ENCODE data around the gene CHST11. TPM values are rescaled to one million over a fixed set of nuclear protein-coding genes. Genes with fewer than 3 reads are reported as not detected.

The CHST11 gene
- total RNA-seq, 2 experiments from 2014 or later = 53.4 to 53.6 TPM

- Histone ChIP-seq H3K9me3 (ENCODE audit: control insufficient read depth in 1 of 2, insufficient read depth in 1 of 2, low read length in 2 of 2) (no peaks in the 10 kb centered on the region), H3K4me1 (ENCODE audit: insufficient read depth, low read length) (peaks cover 29% of the 10 kb centered on the region), H3K36me3 (ENCODE audit: insufficient read depth, low read length) (no peaks in the 10 kb centered on the region), H3K4me3 (ENCODE audit: low read length) (no peak overlapping the region), H3K27me3 (ENCODE audit: control insufficient read depth in 1 of 2, insufficient read depth in 2 of 2, low read length in 2 of 2) (no peaks in the 10 kb centered on the region), H3K27ac (ENCODE audit: low read depth in 1 of 2, low read length in 2 of 2) (no peak overlapping the region)
- intact Hi-C loops (cut with DNase I, micrococcal nuclease) = no loop called here
- POLR2A ChIA-PET = no interaction called here
- ATAC-seq (ENCODE audit: poor library complexity) (no peak), DNase-seq (peak in 2 of 14 experiments; percentile 50 to 60)
- Mint-ChIP-seq H3K27ac (peak overlapping the region; percentile 19), H3K4me3 (peak overlapping the region; percentile 13), H3K4me1 (ENCODE audit: low read depth) (peaks cover 57% of the 10 kb centered on the region), H3K27me3 (no peaks in the 10 kb centered on the region), H3K36me3 (ENCODE audit: low read depth) (peaks cover under 1% of the 10 kb centered on the region), H3K9me3 (no peaks in the 10 kb centered on the region)
- TF ChIP-seq, protein P1, sequence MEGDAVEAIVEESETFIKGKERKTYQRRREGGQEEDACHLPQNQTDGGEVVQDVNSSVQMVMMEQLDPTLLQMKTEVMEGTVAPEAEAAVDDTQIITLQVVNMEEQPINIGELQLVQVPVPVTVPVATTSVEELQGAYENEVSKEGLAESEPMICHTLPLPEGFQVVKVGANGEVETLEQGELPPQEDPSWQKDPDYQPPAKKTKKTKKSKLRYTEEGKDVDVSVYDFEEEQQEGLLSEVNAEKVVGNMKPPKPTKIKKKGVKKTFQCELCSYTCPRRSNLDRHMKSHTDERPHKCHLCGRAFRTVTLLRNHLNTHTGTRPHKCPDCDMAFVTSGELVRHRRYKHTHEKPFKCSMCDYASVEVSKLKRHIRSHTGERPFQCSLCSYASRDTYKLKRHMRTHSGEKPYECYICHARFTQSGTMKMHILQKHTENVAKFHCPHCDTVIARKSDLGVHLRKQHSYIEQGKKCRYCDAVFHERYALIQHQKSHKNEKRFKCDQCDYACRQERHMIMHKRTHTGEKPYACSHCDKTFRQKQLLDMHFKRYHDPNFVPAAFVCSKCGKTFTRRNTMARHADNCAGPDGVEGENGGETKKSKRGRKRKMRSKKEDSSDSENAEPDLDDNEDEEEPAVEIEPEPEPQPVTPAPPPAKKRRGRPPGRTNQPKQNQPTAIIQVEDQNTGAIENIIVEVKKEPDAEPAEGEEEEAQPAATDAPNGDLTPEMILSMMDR (IDR thresholded peaks at IDR 0.05) = no peak
- CTCF ChIA-PET = interaction anchor here (1.5 kb wide), 1 partner anchor 44 kb away, joined by 3 read pairs; no protein-coding TSS in a partner anchor
Measured at GRCh38 chr12:104750061-104750460, 293.3 kb downstream of the CHST11 start.

- ATAC-seq (ENCODE audit: poor library complexity) = no peak
- Histone ChIP-seq H3K4me1 (ENCODE audit: insufficient read depth, low read length) (peaks cover 27% of the 10 kb centered on the region), H3K36me3 (ENCODE audit: insufficient read depth, low read length) (no peaks in the 10 kb centered on the region), H3K4me3 (ENCODE audit: low read length) (no peak overlapping the region), H3K27ac (ENCODE audit: low read depth in 1 of 2, low read length in 2 of 2) (no peak overlapping the region), H3K9me3 (ENCODE audit: control insufficient read depth in 1 of 2, insufficient read depth in 1 of 2, low read length in 2 of 2) (no peaks in the 10 kb centered on the region), H3K27me3 (ENCODE audit: control insufficient read depth in 1 of 2, insufficient read depth in 2 of 2, low read length in 2 of 2) (no peaks in the 10 kb centered on the region)
- Mint-ChIP-seq H3K36me3 (ENCODE audit: low read depth) (peaks cover 11% of the 10 kb centered on the region), H3K27ac (no peak overlapping the region), H3K4me1 (ENCODE audit: low read depth) (peaks cover 46% of the 10 kb centered on the region), H3K4me3 (no peak overlapping the region), H3K27me3 (no peaks in the 10 kb centered on the region), H3K9me3 (no peaks in the 10 kb centered on the region)
- ChIA-PET CTCF (no interaction called here), POLR2A (no interaction called here)
- TF ChIP-seq, protein P1 (IDR thresholded peaks at IDR 0.05) = no peak
- DNase-seq = no peak
- intact Hi-C loops (cut with DNase I, micrococcal nuclease) = no loop called here
Measured at GRCh38 chr12:104751120-104751519, 294.4 kb downstream of the CHST11 start.

GRCh38 chr12:104751594-104751993 is 294.8 kb downstream of the CHST11 start:
- Mint-ChIP-seq H3K4me3 (no peak overlapping the region), H3K4me1 (ENCODE audit: low read depth) (peaks cover 42% of the 10 kb centered on the region), H3K27ac (peak overlapping the region; percentile 49)

More at GRCh38 chr12:104751594-104751993, 294.8 kb downstream of the CHST11 start:
- DNase-seq = no peak
- Histone ChIP-seq H3K36me3 (ENCODE audit: insufficient read depth, low read length) (peaks cover under 1% of the 10 kb centered on the region), H3K27me3 (ENCODE audit: control insufficient read depth in 1 of 2, insufficient read depth in 2 of 2, low read length in 2 of 2) (no peaks in the 10 kb centered on the region), H3K27ac (ENCODE audit: low read depth in 1 of 2, low read length in 2 of 2) (no peak overlapping the region), H3K4me1 (ENCODE audit: insufficient read depth, low read length) (peaks cover 24% of the 10 kb centered on the region), H3K4me3 (ENCODE audit: low read length) (no peak overlapping the region), H3K9me3 (ENCODE audit: control insufficient read depth in 1 of 2, insufficient read depth in 1 of 2, low read length in 2 of 2) (no peaks in the 10 kb centered on the region)
- CTCF ChIA-PET = no interaction called here
- H3K9me3 Mint-ChIP-seq = no peaks in the 10 kb centered on the region
- ATAC-seq (ENCODE audit: poor library complexity) = no peak
- peaks cover 16% of the 10 kb centered on the region for H3K36me3 Mint-ChIP-seq (ENCODE audit: low read depth)
- TF ChIP-seq, protein P1 (IDR thresholded peaks at IDR 0.05) = no peak
- intact Hi-C loops (cut with DNase I, micrococcal nuclease) = no loop called here
- POLR2A ChIA-PET = no interaction called here
- H3K27me3 Mint-ChIP-seq = no peaks in the 10 kb centered on the region

All from CD4-positive, alpha-beta T cell (primary cell).